Body of pancreas (tissue), 4 donors: ENCODE results near the gene GNLY. TPM values are rescaled to one million over a fixed set of nuclear protein-coding genes. Genes with fewer than 3 reads are reported as not detected.

ENCODE experiments used
- ATAC-seq: fragments of 150-250 bp; one replicate; pipeline ENCODE4 v1.9.1; 2016
- DNase-seq, 4 donors: peaks; one replicate each; pipeline ENCODE4 v3.0.0-alpha.2; 2019
- H3K27ac ChIP-seq, 4 donors: fragments of 200-600 bp; sonication (generic); 1 replicate in 3 of 4; 2 replicates in 1 of 4; pipeline versions ENCODE4 v1.5.1 to v1.6.1; 2016 to 2019; ENCODE audit warnings: mild to moderate bottlenecking in 1 of 4, mixed read lengths in 1 of 4, moderate library complexity in 1 of 4
- H3K27me3 ChIP-seq, 2 donors: fragments of 200-600 bp; sonication (generic); one replicate each; pipeline ENCODE4 v1.6.0; 2016; ENCODE audit warnings: mild to moderate bottlenecking in 1 of 2
- H3K36me3 ChIP-seq, 2 donors: fragments of 200-600 bp; sonication (generic); replicated peaks in 1 of 2; 2 replicates each; pipeline ENCODE4 v1.5.1; 2016; ENCODE audit warnings: low read depth in 2 of 2; ENCODE audit not compliant: insufficient read depth in 1 of 2
- H3K4me1 ChIP-seq: fragments of 200-600 bp; sonication (generic); one replicate; pipeline ENCODE4 v1.6.0; 2016
- H3K4me3 ChIP-seq, 2 donors: fragments of 200-600 bp; sonication (generic); 1 replicate in 1 of 2; 2 replicates in 1 of 2; pipeline ENCODE4 v1.5.1; 2016 to 2019
- H3K9me3 ChIP-seq, 3 donors: fragments of 200-600 bp; sonication (generic); 1 replicate in 2 of 3; 2 replicates in 1 of 3; pipeline ENCODE4 v1.5.1; 2016
- CTCF ChIP-seq, 7 experiments: fragments of 450-650 bp in 4 of 7; fragments of 200-600 bp in 3 of 7; sonication (generic) in 3 of 7; IDR thresholded peaks; one replicate each; pipeline ENCODE4 v1.5.1; 2016 to 2019; ENCODE audit warnings: antibody characterized with exemption in 7 of 7
- POLR2A ChIP-seq, 3 donors: fragments of 450-650 bp; IDR thresholded peaks; one replicate each; pipeline ENCODE4 v1.6.1; 2016; ENCODE audit warnings: antibody characterized with exemption in 3 of 3, mild to moderate bottlenecking in 2 of 3
- WGBS, 2 donors: methylation state at CpG; one replicate each; pipeline ENCODE4 v1.1.5; 2017; 5-methylcytosine and 5-hydroxymethylcytosine counted together
- intact Hi-C: fragments of 100-400 bp; cut with DNase I; formaldehyde crosslinking; loops from one replicate; pipeline ENCODE4 v1.15.1; 2023
- total RNA-seq, 2 donors: library from RNA; depleted of rRNA; stranded (reverse); fragments of >200 nt; gene quantifications; one replicate each; pipeline ENCODE4 v1.1.0, GENCODE V29; 2016

The GNLY gene
- total RNA-seq, 2 donors from 2014 or later = 5.6 TPM; not detected in 1

GRCh38 chr2:85665264-85665937 lies 28.8 kb upstream of the GNLY start:
- WGBS, 2 donors = 81 to 82% methylated on average over 4 to 11 of the region's 11 CpGs
- intact Hi-C loops = loop anchor here (10.0 kb wide), 1 partner anchor 431 kb away; no protein-coding TSS in a partner anchor
- no peak overlapping the region for H3K4me3 ChIP-seq
- no peak for DNase-seq
- H3K9me3 ChIP-seq = no peaks in the 10 kb centered on the region
- no peaks in the 10 kb centered on the region for H3K4me1 ChIP-seq
- H3K36me3 ChIP-seq = no peaks in the 10 kb centered on the region
- no peaks in the 10 kb centered on the region for H3K27me3 ChIP-seq
- no peak for ATAC-seq
- no peak overlapping the region for H3K27ac ChIP-seq
- TF ChIP-seq POLR2A (IDR thresholded peaks at IDR 0.05) = no peak
- TF ChIP-seq CTCF (IDR thresholded peaks at IDR 0.05) = no peak

GRCh38 chr2:85666016-85666415 lies 28.1 kb upstream of the GNLY start:
- no peaks in the 10 kb centered on the region for H3K4me1 ChIP-seq
- H3K4me3 ChIP-seq = no peak overlapping the region
- DNase-seq (no peak), ATAC-seq (no peak)
- no peaks in the 10 kb centered on the region for H3K9me3 ChIP-seq
- H3K36me3 ChIP-seq = no peaks in the 10 kb centered on the region
- 78 to 86% methylated on average over 5 to 6 of the region's 6 CpGs for WGBS, 2 donors
- TF ChIP-seq CTCF (IDR thresholded peaks at IDR 0.05) (no peak), POLR2A (IDR thresholded peaks at IDR 0.05) (no peak)
- no peaks in the 10 kb centered on the region for H3K27me3 ChIP-seq
- no peak overlapping the region for H3K27ac ChIP-seq
- intact Hi-C loops = loop anchor here (10.0 kb wide), 1 partner anchor 431 kb away; no protein-coding TSS in a partner anchor

- DNase-seq = peak in 1 of 4 donors; percentile 43
- Histone ChIP-seq H3K27ac (no peak overlapping the region), H3K36me3 (no peaks in the 10 kb centered on the region), H3K27me3 (no peaks in the 10 kb centered on the region), H3K4me1 (no peaks in the 10 kb centered on the region), H3K9me3 (no peaks in the 10 kb centered on the region), H3K4me3 (no peak overlapping the region)
- TF ChIP-seq POLR2A (IDR thresholded peaks at IDR 0.05) = no peak
- no peak for ATAC-seq
- 70 to 90% methylated on average over 3 to 11 of the region's 11 CpGs for WGBS, 2 donors
- intact Hi-C loops = loop anchor here (10.0 kb wide), 1 partner anchor 432 kb away; no protein-coding TSS in a partner anchor
Measured at GRCh38 chr2:85666435-85667316, 27.5 kb upstream of the GNLY start.

GRCh38 chr2:85667561-85668008 lies 26.6 kb upstream of the GNLY start:
- 65 to 93% methylated on average over 1 to 3 of the region's 3 CpGs for WGBS, 2 donors
- ATAC-seq (no peak), DNase-seq (no peak)
- TF ChIP-seq POLR2A (IDR thresholded peaks at IDR 0.05) (no peak), CTCF (IDR thresholded peaks at IDR 0.05) (no peak)
- Histone ChIP-seq H3K4me3 (no peak overlapping the region), H3K27ac (no peak overlapping the region), H3K36me3 (no peaks in the 10 kb centered on the region), H3K9me3 (no peaks in the 10 kb centered on the region), H3K4me1 (no peaks in the 10 kb centered on the region), H3K27me3 (no peaks in the 10 kb centered on the region)
- intact Hi-C loops = loop anchor here (10.0 kb wide), 1 partner anchor 433 kb away; no protein-coding TSS in a partner anchor
